ENCODE data around the gene CYGB.

The CYGB gene

GRCh38 chr17:76549215-76549518 lies 11.7 kb upstream of the CYGB start:
- DNase-seq, result no peak

- no peak for DNase-seq
Observed at GRCh38 chr17:76548378-76549214, 11.1 kb upstream of the CYGB start.

- DNase-seq, result no peak
Observed at GRCh38 chr17:76547642-76548202, 10.2 kb upstream of the CYGB start.

DNA sequence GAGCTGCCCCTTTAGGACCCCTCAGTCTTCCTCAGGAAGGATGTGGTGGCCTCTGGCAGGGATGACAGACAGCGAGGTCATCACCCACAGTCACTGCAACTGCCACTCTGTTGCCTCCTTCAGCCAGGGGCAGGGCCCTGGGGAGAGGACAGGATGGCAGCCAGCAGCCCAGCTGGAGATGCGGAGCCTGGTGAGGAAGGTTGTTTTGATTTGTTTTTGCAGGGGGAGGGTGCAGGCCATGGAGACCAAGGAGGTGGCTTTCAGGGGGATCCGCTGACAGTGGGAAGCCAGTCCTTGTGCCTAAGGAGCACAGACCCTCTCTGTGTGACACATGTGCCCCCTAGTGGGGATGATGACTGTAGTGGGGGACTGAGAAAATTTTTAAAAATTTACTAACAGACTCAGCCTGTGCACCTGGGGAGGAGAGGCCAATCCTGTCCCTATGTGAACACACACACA lies 9.7 kb upstream of the CYGB start:
- peak; percentile 61 to 73 for DNase-seq

DNA sequence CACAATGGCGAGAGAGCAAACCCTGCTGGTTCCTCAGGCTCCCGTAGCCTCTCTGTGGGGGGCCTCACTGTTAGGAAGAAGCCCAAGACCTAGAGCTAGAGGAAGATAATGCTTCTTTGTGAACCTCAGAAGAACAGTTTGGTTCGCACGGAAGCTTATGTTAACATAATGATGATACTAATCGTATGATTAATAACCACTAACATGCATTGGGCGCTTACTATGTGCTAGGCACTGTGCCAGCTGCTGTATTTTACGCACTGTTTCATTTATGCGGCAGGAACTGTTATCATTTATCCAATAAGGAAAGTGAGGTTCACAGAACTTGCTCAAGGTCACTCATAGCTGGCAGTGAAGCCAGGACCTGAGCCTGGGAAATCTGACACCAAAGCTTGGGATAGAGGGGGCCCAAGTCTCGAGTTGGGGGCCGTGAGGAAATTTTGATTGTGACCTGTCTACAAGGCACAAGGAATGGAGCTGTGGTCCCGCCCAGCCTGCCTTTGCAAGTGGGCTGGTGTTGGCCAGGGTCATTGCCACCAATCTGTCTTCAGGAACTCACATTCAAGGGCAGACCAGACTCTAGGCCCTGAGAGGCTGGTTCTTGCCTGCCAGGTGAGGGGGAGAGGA lies 9.2 kb upstream of the CYGB start:
- no peak for DNase-seq

- DNase-seq, result no peak
Observed at GRCh38 chr17:76545918-76546555, 8.5 kb upstream of the CYGB start.

- DNase-seq, result no peak
Observed at GRCh38 chr17:76544546-76545365, 7.2 kb upstream of the CYGB start.

GRCh38 chr17:76543826-76544545 lies 6.5 kb upstream of the CYGB start:
- peak; percentile 47 to 72 for DNase-seq

- no peak for DNase-seq
Observed at GRCh38 chr17:76543482-76543825, 5.9 kb upstream of the CYGB start.

- DNase-seq, result no peak
Observed at GRCh38 chr17:76542984-76543383, 5.5 kb upstream of the CYGB start.

DNA sequence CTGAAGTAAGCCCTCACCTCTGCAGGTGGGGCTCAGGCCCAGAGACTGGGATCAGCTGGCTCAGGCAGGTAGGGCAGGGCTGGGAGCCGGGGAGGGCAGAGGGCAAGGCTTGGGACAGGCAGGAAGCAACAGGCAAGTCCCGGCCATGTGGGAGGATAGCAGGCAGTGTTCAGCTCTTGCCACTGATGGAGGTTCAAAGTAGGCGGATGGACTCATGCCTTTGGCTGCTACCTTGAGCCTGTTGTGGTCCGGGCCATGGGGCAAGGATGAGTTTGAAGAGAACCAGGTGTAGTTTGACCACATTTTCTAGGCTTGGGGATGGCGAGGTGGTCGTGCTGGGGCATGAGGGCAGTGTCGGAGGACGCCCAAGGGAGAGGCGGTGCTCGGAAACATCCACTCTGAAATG lies 5.1 kb upstream of the CYGB start:
- no peak for DNase-seq

- no peak for DNase-seq
Observed at GRCh38 chr17:76541739-76542454, 4.4 kb upstream of the CYGB start.

- DNase-seq, result peak; percentile 95 to 98
Observed at GRCh38 chr17:76540381-76541300, 3.1 kb upstream of the CYGB start.

GRCh38 chr17:76539631-76540271 lies 2.2 kb upstream of the CYGB start, which contains the start of gene PRCD:
PRCD (plus strand) TSS chr17:76540044; CDS start chr17:76540142, 98 bp downstream.
- DNase-seq, result no peak

DNA sequence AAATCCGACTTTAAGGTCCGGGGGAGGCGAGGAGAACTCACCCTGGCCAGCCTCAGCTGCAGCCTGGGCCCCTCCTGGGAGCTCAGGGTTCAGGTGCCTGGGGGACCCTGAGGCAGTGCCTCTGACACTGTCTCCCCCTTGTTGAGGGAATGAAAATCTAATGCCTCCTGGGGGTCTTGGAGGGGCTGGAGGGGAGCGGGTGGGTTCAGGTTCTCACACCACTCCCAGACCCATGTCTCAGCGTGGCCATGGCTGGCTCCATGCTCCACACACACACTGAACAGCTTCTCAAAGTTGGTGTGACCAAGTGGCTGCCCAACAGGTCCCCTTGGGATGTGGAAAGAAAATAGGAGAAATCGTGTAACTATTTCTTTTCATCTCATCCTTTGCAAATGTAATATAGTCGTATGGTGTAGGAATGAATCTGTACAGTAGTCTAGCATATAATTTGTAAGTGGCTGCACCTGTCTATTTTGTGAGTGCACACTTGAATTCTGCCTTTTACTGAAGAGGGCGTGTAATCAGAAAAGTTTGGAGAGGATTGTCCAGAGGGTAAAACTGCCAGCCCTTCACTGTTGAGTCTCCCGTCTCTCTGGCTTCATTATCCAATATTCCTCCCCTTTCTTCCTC lies 1.5 kb upstream of the CYGB start:
- no peak for DNase-seq

- no peak for DNase-seq
Observed at GRCh38 chr17:76538281-76538931, 897 bp upstream of the CYGB start.

DNA sequence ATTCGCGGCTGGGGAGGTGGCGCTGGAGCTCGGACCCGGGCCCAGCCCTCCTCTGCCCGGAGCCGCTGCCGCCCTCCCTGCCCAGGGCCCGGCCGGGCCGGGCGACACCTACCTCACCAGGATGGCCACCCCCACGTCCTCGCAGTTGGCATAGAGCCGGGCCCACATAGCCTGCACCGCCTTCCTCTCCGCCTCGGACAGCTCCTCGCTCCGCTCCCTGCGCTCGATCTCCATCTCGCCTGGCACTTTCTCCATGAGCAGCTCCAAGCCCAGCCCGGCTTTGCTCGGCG lies 276 bp downstream of the CYGB start:
- DNase-seq, result no peak

- DNase-seq, result no peak
Observed at GRCh38 chr17:76536511-76537287, 810 bp downstream of the CYGB start.
